Bronchial epithelial cell (primary cell): Measurements from ENCODE around the gene TSPAN18. TPM values are rescaled to one million over a fixed set of nuclear protein-coding genes. Genes with fewer than 3 reads are reported as not detected.

Source experiments
- DNase-seq: peaks from one replicate; pipeline ENCODE4 v3.0.0-alpha.2; 2010; ENCODE audit warnings: low read depth
- FAIRE-seq: peaks from 2 replicates; lab custom pipeline; 2011; peaks lifted over from hg19 to GRCh38; lab: Jason Lieb, UNC
- H3K27me3 ChIP-seq: 2 replicates; pipeline ENCODE4 v1.5.1; 2011; ENCODE audit warnings: low read length; ENCODE audit not compliant: control insufficient read depth, insufficient read depth
- H3K36me3 ChIP-seq: 2 replicates; pipeline ENCODE4 v1.5.1; 2011; ENCODE audit warnings: low read length; ENCODE audit not compliant: control insufficient read depth, insufficient read depth
- H3K4me3 ChIP-seq: 2 replicates; pipeline ENCODE4 v1.5.1; 2011; ENCODE audit warnings: mild to moderate bottlenecking, low read depth, low read length, control low read depth
- CTCF ChIP-seq: IDR thresholded peaks from 2 replicates; pipeline ENCODE4 v1.5.1; 2011; ENCODE audit warnings: mild to moderate bottlenecking, moderate library complexity, low read length, control low read depth, inconsistent platforms; ENCODE audit not compliant: insufficient read depth, severe bottlenecking
- total RNA-seq: library from RNA; depleted of rRNA; stranded (reverse); fragments of >200 nt; gene quantifications from 2 replicates; pipeline ENCODE4 v1.2.1, GENCODE V29; 2014

The TSPAN18 gene
- total RNA-seq, 1 donor from 2014 or later = not detected

- no peak for FAIRE-seq
- H3K27me3 ChIP-seq = peaks cover 2% of the 10 kb centered on the region
- H3K36me3 ChIP-seq = no peaks in the 10 kb centered on the region
Observed at GRCh38 chr11:44799012-44799411, 72.2 kb downstream of the TSPAN18 start.

GRCh38 chr11:44802347-44802746 is 75.6 kb downstream of the TSPAN18 start:
- Histone ChIP-seq H3K36me3 (no peaks in the 10 kb centered on the region), H3K4me3 (no peak overlapping the region), H3K27me3 (peaks cover 2% of the 10 kb centered on the region)
- TF ChIP-seq CTCF = no peak
- FAIRE-seq (no peak), DNase-seq (no peak)

More at GRCh38 chr11:44799012-44799411, 72.2 kb downstream of the TSPAN18 start:
- no peak for DNase-seq
- H3K4me3 ChIP-seq = no peak overlapping the region
- TF ChIP-seq CTCF = no peak

GRCh38 chr11:44803009-44803408 is 76.2 kb downstream of the TSPAN18 start:
- TF ChIP-seq CTCF = no peak
- no peaks in the 10 kb centered on the region for H3K36me3 ChIP-seq
- H3K4me3 ChIP-seq = no peak overlapping the region
- DNase-seq = no peak
- H3K27me3 ChIP-seq = peaks cover 2% of the 10 kb centered on the region
- FAIRE-seq = no peak

- no peaks in the 10 kb centered on the region for H3K36me3 ChIP-seq
- H3K4me3 ChIP-seq = no peak overlapping the region
- FAIRE-seq (no peak), DNase-seq (no peak)
- no peak for TF ChIP-seq CTCF
- peaks cover 5% of the 10 kb centered on the region for H3K27me3 ChIP-seq
Observed at GRCh38 chr11:44804449-44805437, 78.0 kb downstream of the TSPAN18 start.

- H3K4me3 ChIP-seq = no peak overlapping the region
- no peak for TF ChIP-seq CTCF
- H3K36me3 ChIP-seq = no peaks in the 10 kb centered on the region
- DNase-seq = no peak
- H3K27me3 ChIP-seq = peaks cover 5% of the 10 kb centered on the region
- FAIRE-seq = no peak
Observed at GRCh38 chr11:44805596-44805995, 78.8 kb downstream of the TSPAN18 start.
